HG03442 (cell line): ENCODE measurements around the gene ASGR2.

ENCODE experiments used
- ATAC-seq: cut with Tn5 transposase; IDR thresholded peaks from one replicate; pipeline ENCODE4 v1.9.1; 2021; ENCODE audit warnings: mild to moderate bottlenecking, moderate library complexity; ENCODE audit not compliant: unreplicated experiment

ASGR2 gene

GRCh38 chr17:7067198-7067597 lies 47.4 kb downstream of the ASGR2 start:
- ATAC-seq: no peak

DNA sequence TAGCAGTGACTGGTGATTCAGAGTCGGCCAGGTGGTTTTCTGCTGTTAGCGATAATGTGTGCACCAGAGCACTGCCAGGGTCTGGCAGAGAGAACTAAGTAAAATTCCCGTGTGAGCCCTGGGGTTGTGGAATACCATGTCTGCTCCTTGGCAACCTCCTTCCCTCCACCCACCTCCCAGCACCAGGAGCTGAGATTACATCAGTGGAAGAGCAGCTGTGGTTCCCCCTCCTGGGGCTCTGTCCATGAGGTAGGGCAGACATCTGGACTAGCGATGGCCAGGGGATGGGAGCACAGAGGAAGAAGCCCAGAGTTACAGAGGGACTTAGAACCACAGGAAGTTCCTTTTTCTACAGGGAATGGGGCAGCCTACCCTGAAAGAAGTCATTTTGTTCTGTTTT lies 50.4 kb downstream of the ASGR2 start:
- ATAC-seq: no peak

DNA sequence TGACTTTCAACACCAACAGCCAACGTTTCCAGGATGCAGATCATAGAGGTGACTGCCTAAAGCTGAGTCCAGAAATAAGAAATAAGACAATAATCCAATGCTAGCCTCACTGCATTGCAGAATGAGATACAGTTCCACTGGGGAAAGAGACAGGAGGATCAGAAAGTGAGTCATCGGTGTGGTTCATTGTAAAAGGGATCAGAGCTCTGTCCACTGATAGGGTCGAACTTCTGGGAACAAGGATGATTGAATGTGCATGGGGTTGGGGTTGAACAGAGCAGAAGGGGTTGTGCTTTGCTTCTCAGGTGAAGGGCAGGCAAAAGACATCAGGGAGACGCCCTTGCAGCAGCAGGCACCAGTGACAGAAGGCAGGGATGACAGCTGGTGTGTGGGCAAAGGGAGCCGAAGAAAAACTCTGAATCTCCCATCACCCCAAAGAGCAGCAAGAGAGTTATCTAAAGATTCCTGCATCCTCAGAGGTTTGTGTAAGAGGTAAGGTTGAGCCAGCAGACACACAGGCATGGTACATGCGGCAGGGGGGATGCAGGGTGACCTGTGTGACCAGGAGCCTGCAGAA lies 51.0 kb downstream of the ASGR2 start:
- no peak for ATAC-seq

- no peak for ATAC-seq
Observed at GRCh38 chr17:7060165-7060891, 54.3 kb downstream of the ASGR2 start.

DNA sequence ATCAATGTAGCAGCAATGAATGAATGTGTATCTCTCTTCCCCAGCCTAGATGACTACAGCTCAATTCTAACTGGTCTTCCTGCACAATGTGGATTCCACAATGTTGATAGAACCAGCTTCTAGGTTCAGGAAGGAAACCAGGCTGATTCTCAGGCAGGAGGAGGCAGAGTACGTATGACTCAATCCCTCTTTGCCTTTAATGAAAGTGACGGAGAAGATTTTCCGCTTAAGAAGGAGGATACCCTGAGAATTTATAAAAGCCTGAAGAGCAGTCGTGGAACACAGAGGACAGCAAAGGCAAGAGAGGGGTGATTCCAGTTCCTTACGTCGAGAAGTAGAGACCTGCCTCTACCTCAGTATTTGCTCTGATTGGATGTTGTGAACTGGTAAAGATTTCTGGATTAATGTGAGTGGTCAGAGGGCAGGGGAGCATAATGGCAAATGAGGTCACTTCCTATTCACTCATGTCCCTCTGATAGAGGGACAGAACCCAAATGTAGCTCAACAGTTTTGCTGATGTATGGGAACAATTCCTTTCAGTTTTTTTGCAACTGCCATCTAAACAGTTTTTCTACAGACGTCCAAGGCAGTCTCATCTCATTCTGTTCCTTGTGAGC lies 55.7 kb downstream of the ASGR2 start:
- no peak for ATAC-seq

- no peak for ATAC-seq
Observed at GRCh38 chr17:7056386-7056785, 58.2 kb downstream of the ASGR2 start.
